ENCODE data around the gene XXYLT1.

- TF ChIP-seq POLR2AphosphoS5 (IDR thresholded peaks at IDR 0.05) (no peak), CTCF (IDR thresholded peaks at IDR 0.05 in 8 of 11, conservative IDR thresholded peaks at IDR 0.05 in 3 of 11) (no peak)
Observed at GRCh38 chr3:195087328-195087727, 183.6 kb downstream of the XXYLT1 start.

Measured in spleen (tissue), 7 donors.